ENCODE results near the gene HDAC9. TPM values are rescaled to one million over a fixed set of nuclear protein-coding genes. Genes with fewer than 3 reads are reported as not detected.

The HDAC9 gene
- total RNA-seq, 2 experiments from 2014 or later = 1.5 to 3.0 TPM

GRCh38 chr7:18995270-18995671, 499.7 kb downstream of the HDAC9 start:
- POLR2A ChIA-PET = no interaction called here
- H3K4me3 Mint-ChIP-seq = no peak overlapping the region
- intact Hi-C loops (cut with micrococcal nuclease) = no loop called here
- DNase-seq = no peak
- H3K4me1 Mint-ChIP-seq (ENCODE audit: low read depth) = no peaks in the 10 kb centered on the region
- no peaks in the 10 kb centered on the region for H3K27me3 Mint-ChIP-seq
- no peaks in the 10 kb centered on the region for H3K36me3 Mint-ChIP-seq (ENCODE audit: low read depth)
- peaks cover 3% of the 10 kb centered on the region for H3K9me3 Mint-ChIP-seq
- no peak for TF ChIP-seq CTCF (IDR thresholded peaks at IDR 0.05)
- no peak overlapping the region for H3K27ac Mint-ChIP-seq
- ATAC-seq = no peak
- CTCF ChIA-PET = no interaction called here

- no peak overlapping the region for H3K4me3 Mint-ChIP-seq
- no peaks in the 10 kb centered on the region for H3K27me3 Mint-ChIP-seq
- DNase-seq (no peak), ATAC-seq (no peak)
- no peaks in the 10 kb centered on the region for H3K4me1 Mint-ChIP-seq (ENCODE audit: low read depth)
- no peaks in the 10 kb centered on the region for H3K36me3 Mint-ChIP-seq (ENCODE audit: low read depth)
- intact Hi-C loops (cut with micrococcal nuclease) = no loop called here
- ChIA-PET CTCF (interaction anchor here (1.0 kb wide), 1 partner anchor 56 kb away, joined by 3 read pairs; no protein-coding TSS in a partner anchor), POLR2A (no interaction called here)
- H3K27ac Mint-ChIP-seq = no peak overlapping the region
- TF ChIP-seq CTCF (IDR thresholded peaks at IDR 0.05) = no peak
- H3K9me3 Mint-ChIP-seq = peaks cover 3% of the 10 kb centered on the region
These were observed 500.4 kb downstream of the HDAC9 start for GRCh38 chr7:18995811-18996426.

GRCh38 chr7:18996583-18996982, 501.0 kb downstream of the HDAC9 start:
- ChIA-PET POLR2A (no interaction called here), CTCF (interaction anchor here (1.0 kb wide), 1 partner anchor 56 kb away, joined by 3 read pairs; no protein-coding TSS in a partner anchor)
- DNase-seq (no peak), ATAC-seq (no peak)
- Mint-ChIP-seq H3K36me3 (ENCODE audit: low read depth) (no peaks in the 10 kb centered on the region), H3K27ac (no peak overlapping the region), H3K4me1 (ENCODE audit: low read depth) (no peaks in the 10 kb centered on the region), H3K4me3 (no peak overlapping the region), H3K27me3 (no peaks in the 10 kb centered on the region), H3K9me3 (peaks cover 3% of the 10 kb centered on the region)
- TF ChIP-seq CTCF (IDR thresholded peaks at IDR 0.05) = no peak
- intact Hi-C loops (cut with micrococcal nuclease) = no loop called here

GRCh38 chr7:18997477-18998150, 502.1 kb downstream of the HDAC9 start:
- CTCF ChIA-PET = no interaction called here
- Mint-ChIP-seq H3K4me1 (ENCODE audit: low read depth) (no peaks in the 10 kb centered on the region), H3K27me3 (no peaks in the 10 kb centered on the region), H3K36me3 (ENCODE audit: low read depth) (no peaks in the 10 kb centered on the region), H3K27ac (no peak overlapping the region), H3K4me3 (no peak overlapping the region), H3K9me3 (peaks cover 3% of the 10 kb centered on the region)
- intact Hi-C loops (cut with micrococcal nuclease) = no loop called here
- POLR2A ChIA-PET = no interaction called here
- no peak for TF ChIP-seq CTCF (IDR thresholded peaks at IDR 0.05)
- DNase-seq (no peak), ATAC-seq (no peak)

- ATAC-seq = no peak
- H3K27ac Mint-ChIP-seq = no peak overlapping the region
- no peaks in the 10 kb centered on the region for H3K36me3 Mint-ChIP-seq (ENCODE audit: low read depth)
- H3K27me3 Mint-ChIP-seq = no peaks in the 10 kb centered on the region
- DNase-seq = no peak
- H3K9me3 Mint-ChIP-seq = peaks cover 3% of the 10 kb centered on the region
- H3K4me1 Mint-ChIP-seq (ENCODE audit: low read depth) = no peaks in the 10 kb centered on the region
- ChIA-PET CTCF (no interaction called here), POLR2A (no interaction called here)
- TF ChIP-seq CTCF (IDR thresholded peaks at IDR 0.05) = no peak
- H3K4me3 Mint-ChIP-seq = no peak overlapping the region
- intact Hi-C loops (cut with micrococcal nuclease) = no loop called here
These were observed 504.9 kb downstream of the HDAC9 start for GRCh38 chr7:19000410-19000809.

Measured in activated CD8-positive, alpha-beta T cell treated with anti-CD3 and anti-CD28 coated beads for 36 hours (primary cell).